HG02981 (cell line): ENCODE data around the gene CD84.
A peak's percentile ranks its signal among the peaks of the same experiment; 100 is the strongest.
"Not testable (repeated sequence)": the region's sequence is repeated elsewhere in the genome, so short reads cannot be mapped to it uniquely, and the experiment has no call there.

Experiments used
- ATAC-seq: cut with Tn5 transposase; IDR thresholded peaks from one replicate; pipeline ENCODE4 v1.9.1; 2021; ENCODE audit warnings: mild to moderate bottlenecking, moderate library complexity; ENCODE audit not compliant: unreplicated experiment

CD84 gene

DNA sequence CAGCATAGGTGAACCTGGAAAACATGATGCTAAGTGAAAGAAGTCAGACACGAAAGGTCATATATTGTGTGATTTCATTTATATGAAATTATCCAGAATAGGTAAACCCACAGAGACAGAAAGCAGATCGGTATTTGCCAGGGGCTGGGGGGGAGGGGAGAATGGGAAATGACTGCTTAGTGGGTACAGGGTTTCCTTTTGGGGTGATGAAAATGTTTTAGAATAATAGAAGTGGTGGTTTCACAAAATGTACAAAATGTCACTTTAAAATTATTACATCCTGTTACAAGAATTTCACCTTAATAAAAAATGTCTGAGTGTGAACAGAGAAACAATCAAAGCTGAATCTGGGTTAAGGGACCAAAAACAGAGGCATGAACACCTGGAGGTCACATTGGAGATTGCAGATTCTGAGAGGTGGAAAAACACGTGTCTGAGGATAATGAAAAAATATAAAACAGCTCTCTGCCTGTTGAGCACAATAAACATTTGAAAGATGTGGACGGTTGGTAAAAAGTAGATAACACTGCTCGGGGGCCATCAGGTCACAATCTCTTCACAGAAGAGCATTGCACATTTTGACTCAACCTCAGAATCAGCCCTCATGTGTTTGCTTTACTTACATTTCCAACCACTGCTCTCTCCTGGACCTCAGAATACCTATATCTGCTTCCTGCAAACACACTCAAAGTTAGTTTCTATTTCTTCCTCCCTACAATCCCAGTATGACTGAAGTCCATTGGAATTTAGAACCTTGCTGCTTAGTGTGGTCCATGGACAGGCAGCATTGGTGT, 59.5 kb downstream of the CD84 start:
- peak; percentile 34 for ATAC-seq

DNA sequence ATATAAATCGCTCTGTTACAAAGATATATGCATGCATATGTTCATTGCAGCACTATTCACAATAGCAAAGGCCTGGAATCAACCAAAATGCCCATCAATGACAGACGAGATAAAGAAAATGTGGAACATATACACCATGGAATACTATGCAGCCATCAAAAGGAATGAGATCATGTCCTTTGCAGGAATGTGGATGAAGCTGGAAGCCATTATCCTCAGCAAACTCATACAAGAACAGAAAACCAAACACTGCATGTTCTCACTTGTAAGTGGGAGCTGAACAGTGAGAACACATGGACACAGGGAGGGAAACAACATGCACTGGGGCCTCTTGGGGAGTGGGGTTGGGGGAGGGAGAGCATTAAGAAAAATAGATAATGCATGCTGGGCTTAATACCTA, 61.8 kb downstream of the CD84 start:
- ATAC-seq, result not testable (repeated sequence)

DNA sequence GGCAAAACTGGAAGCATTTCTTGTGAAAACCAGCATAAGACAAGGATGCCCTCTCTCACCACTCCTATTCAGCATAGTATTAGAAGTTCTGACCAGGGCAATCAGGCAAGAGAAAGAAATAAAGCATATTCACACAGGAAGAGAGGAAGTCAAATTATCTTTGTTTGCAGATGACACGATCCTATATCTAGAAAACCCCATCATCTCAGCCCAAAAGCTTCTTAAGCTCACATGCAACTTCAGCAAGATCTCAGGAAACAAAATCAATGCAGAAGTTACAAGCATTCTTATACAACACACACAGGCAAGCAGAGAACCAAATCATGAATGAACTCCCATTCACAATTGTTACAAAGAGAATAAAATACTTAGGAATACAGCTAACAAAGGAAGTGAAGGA, 63.4 kb downstream of the CD84 start:
- not testable (repeated sequence) for ATAC-seq

DNA sequence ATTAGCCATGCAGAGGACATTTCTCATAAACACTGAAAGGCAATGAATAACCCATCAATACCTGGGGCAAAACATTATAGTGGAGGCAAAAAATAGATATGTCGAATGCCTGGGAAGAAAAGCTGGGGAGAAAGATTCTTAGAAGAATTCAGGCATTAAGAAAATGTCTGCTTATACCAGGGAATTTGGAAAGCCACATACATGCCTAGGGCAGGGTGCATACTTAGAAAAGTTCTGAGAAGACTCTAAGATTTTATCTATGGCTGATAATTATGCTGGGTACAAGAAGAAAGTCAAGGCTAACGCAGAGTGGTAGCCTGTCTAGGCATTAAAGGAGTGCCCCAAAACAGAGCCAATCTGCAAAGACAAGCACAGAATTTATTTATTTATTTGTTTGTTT, 74.6 kb downstream of the CD84 start:
- no peak for ATAC-seq

DNA sequence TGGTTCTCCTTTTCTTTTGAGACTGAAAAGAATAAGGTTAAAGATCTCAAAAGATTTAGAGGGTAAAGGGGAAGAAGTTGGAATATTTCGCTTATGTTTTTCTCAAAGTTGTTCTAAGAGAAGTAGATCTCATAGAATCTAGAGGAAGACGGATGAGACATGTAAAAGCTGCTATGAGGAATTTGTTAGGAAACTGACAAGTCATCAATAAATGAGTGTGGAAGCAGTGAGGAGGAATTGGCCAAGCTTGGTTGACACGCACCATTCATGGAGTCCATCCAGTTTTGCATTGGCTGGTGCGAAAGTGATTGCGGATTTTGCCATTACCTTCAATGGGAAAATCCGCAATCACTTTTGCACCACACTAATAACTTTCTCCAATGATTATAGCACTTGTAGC, 76.2 kb downstream of the CD84 start:
- ATAC-seq, result no peak

DNA sequence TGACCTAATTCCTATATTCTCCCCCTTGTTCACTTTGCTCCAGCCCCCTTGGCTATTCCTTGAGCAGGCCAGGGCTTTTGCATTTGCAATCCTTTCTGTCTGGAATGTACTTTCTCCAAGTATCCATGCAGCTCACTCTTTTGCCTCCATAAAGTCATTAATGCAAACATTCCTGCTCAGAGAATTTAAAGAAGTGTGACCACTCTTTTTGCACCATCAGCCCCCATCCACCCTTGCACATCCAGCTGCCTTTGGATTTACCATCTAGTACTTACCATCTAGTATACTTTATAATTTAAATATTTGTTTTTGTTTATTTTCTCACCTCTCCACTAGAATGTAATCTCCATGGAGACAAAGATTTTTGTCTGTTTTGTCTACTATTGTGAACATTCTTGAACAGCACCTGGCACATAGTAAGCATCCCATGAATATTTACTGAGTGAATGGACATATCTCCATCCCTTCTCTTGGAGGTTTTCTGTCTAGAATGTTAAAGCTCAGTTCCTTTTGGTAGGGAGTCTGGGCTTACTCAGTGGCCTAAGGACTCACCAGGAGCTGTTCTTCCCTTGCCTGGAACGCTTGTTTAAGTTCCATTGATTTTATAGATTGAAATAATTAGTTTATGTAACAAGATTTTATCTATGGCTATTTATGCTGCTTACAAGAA, 78.8 kb downstream of the CD84 start:
- no peak for ATAC-seq

DNA sequence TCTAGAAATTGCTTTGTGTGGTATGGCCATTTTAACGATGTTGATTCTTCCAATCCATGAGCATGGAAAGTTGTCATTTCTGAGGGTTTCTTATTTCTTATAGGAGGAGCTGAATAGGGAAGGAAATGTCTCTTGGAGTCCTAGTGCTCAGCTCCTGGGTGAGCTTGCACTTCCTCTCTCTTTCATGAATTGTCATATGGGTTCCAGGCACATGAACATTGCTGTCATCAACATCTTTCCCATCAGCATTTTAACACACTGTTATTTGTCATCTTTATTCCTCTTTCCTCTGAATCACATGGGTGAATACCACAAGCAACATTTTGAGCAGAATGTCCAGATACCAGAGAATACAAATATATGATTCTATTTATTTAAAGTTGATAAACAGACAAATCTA, 79.7 kb downstream of the CD84 start:
- ATAC-seq, result no peak

DNA sequence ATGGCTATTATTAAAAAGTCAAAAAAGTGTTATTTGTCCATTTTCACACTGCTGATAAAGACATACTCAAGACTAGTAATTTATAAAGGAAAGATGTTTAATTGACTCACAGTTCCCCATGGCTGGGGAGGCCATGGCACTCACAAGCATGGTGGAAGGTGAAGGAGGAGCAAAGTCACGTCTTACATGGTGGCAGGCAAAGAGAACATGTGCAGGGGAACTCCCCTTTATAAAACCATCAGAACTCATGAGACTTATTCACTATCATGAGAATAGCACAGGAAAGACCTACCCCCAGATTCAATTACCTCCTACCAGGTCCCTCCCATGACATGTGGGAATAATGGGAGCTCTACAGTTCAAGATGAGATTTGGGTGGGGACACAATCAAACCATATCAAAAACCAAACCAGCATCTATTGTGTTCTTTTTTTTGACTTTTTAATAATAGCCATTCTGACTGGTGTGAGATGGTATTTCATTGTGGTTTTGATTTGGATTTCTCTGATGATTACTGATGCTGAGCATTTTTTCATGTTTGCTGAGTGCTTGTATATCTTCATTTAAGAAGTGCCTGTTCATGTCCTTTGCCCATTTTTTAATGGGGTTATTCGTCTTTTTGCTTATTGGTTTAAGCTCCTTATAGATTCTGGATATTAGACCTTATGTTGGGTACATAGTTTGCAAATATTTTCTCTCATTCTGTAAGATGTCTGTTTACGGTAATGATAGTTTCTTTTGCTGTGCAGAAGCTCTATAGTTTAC, 80.8 kb downstream of the CD84 start:
- ATAC-seq, result not testable (repeated sequence)

DNA sequence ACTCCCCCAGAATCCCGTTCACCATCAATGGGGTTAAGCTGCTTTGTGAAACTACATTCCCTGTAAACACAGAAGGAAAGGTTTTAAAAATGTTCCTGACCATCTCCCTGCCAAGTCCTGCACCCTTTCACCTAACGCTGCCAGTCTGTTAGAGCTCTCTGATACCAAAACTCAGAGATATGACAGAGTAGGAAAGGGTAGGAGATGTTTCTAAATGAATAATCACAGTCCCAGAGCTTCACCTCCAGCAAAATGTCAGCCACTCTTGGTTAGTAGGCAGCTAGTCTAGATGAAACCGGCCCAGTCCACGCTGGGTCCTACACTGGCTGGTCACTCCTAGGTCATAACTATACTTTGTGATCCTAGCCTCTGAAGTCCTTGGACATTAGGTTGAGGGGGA, 83.0 kb downstream of the CD84 start:
- ATAC-seq, result no peak

DNA sequence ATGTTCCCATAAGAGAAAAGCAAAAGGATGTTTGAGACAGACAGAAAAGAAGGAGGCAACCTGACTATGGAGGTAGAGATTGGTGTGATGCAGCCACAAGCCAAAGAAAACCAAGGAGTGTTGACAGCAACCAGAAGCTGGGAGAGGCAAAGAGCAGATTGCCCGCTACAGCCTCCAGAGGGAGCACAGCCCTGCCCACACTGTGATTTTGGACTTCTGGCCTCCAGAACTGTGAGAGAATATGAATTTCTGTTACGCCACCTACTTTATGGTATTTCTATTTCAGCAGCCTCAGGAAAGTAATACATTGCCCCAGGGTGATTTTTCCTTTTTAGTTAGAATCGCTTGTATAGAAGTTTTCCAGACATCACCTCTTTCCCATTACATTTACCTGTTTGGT, 84.7 kb downstream of the CD84 start:
- ATAC-seq, result no peak

DNA sequence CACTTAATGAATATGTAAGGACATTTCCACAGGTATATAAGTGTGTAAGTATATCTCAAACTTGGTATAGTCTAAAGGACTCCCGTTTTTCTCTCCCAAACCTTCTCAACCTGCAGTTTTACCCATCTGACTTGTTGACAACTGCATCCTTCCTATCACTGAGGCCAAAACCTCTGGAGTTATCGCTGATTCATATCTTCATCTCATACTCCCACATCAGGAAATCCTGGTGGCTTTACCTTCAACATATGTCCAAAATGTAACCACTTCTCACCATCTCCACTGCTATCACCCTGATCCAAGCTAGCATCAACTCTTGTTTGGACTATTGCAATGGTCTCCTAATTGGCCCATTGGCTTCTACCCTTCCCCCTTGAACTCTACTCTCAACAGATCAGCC, 86.7 kb downstream of the CD84 start:
- ATAC-seq, result no peak

DNA sequence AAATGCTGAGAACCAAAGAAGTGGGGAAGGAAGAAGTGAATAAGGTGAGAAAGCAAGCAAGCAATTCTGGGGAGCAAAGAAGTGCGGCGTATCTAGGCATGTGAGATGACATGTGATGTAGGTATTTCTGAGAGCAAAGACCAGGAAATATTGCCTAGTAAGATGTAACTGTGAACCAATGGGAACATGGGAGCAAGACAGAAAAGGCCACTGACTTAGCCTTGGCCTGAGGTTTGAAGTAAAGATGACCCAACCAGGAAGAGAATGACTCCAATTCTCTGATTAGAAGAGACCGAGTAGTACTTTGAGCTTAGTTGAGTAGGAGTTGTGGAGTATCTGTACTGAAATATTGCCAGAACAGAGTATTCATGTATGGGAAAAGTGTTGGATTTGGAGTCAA, 87.3 kb downstream of the CD84 start:
- ATAC-seq, result no peak
